Heart right ventricle (tissue), 16 donors: ENCODE results near the gene FBLIM1. TPM values are rescaled to one million over a fixed set of nuclear protein-coding genes. Genes with fewer than 3 reads are reported as not detected.

Experiments used
- ATAC-seq, 8 donors: fragments of 200-7000 bp; cut with Tn5 transposase; one replicate each; pipeline ENCODE4 v1.9.1; 2020; ENCODE audit warnings: mild to moderate bottlenecking in 8 of 8, moderate library complexity in 8 of 8, moderate number of reproducible peaks in 1 of 8
- DNase-seq, 2 donors: peaks; one replicate each; pipeline ENCODE4 v3.0.0-alpha.2; 2020
- H3K27ac ChIP-seq, 10 donors: fragments of 200-600 bp; sonication (generic) in 2 of 10; one replicate each; pipeline versions ENCODE4 v1.5.0 to v1.8.0; 2020 to 2022; ENCODE audit warnings: mild to moderate bottlenecking in 3 of 10
- H3K27me3 ChIP-seq, 7 donors: fragments of 200-600 bp; one replicate each; pipeline ENCODE4 v1.8.0; 2021 to 2022; ENCODE audit warnings: mild to moderate bottlenecking in 2 of 7
- H3K36me3 ChIP-seq, 9 donors: fragments of 200-600 bp; sonication (generic) in 1 of 9; one replicate each; pipeline versions ENCODE4 v1.5.0 to v1.8.0; 2020 to 2022; ENCODE audit warnings: mild to moderate bottlenecking in 2 of 9
- H3K4me1 ChIP-seq, 9 donors: fragments of 200-600 bp; sonication (generic) in 1 of 9; one replicate each; pipeline versions ENCODE4 v1.5.0 to v1.8.0; 2020 to 2022; ENCODE audit warnings: mild to moderate bottlenecking in 4 of 9
- H3K4me3 ChIP-seq, 10 donors: fragments of 200-600 bp; sonication (generic) in 2 of 10; one replicate each; pipeline versions ENCODE4 v1.5.0 to v1.8.0; 2020 to 2022; ENCODE audit warnings: mild to moderate bottlenecking in 7 of 10, moderate library complexity in 2 of 10
- H3K9me3 ChIP-seq, 11 donors: fragments of 200-600 bp in 10 of 11; sonication (generic) in 2 of 11; one replicate each; pipeline versions ENCODE4 v1.5.0 to v1.8.0; 2013 to 2022; ENCODE audit warnings: mild to moderate bottlenecking in 2 of 11, control low read depth in 1 of 11, moderate library complexity in 1 of 11
- WGBS, 2 donors: extraction: QIAGEN DNeasy Blood & Tissue Kit; methylation state at CpG; one replicate each; pipeline ENCODE4 v1.1.7; 2013; ENCODE audit warnings: inconsistent platforms in 1 of 2; 5-methylcytosine and 5-hydroxymethylcytosine counted together
- intact Hi-C, 10 donors: fragments of 100-400 bp; cut with DNase I; formaldehyde crosslinking; loops; one replicate each; pipeline versions ENCODE4 v1.11.1 to v1.14.2; 2022
- polyA plus RNA-seq, 2 donors: library from polyadenylated mRNA; stranded (reverse); fragments of 200-250 nt; gene quantifications; one replicate each; pipeline ENCODE4 v1.2.3, GENCODE V29; 2013
- total RNA-seq, 10 donors: library from RNA; stranded (reverse); fragmentation: NEBNext Ultra II Directional in 3 of 10; extraction: Animal tissue kit (Norgen Biotek cat#: 25700) in 3 of 10; gene quantifications; one replicate each; pipeline versions ENCODE4 v1.2.1 to v1.2.4, GENCODE V29; 2021 to 2023
- TF ChIP-seq, protein P1 (sequence below), 9 donors: fragments of 200-600 bp; sonication (generic) in 2 of 9; IDR thresholded peaks; one replicate each; pipeline versions ENCODE4 v1.5.0 to v1.8.0; 2021 to 2022; ENCODE audit warnings: antibody characterized with exemption in 9 of 9, mild to moderate bottlenecking in 5 of 9, moderate library complexity in 1 of 9
- donor health status: Arrhythmogenic right ventricular cardiomyopathy.
- donor health status: ischemic (EF 13 %, LVEDD 7.1; RV severe dilation, severe dysfunction).
- donor health status: healthy with polysubstance abuse.
- donor health status: DM: no; HTN: yes; CAD: no.
- donor health status: DM: no; HTN: no; CAD: no.
- donor health status: ischemic (EF 25% LVEDD 6.9; RV normal size, moderate dysfunction).
- donor health status: ischemic (EF 25% LVEDD 5.7; RV mildly dilated, moderate dysfunction).
- donor health status: healthy.
- donor health status: DM: yes; HTN: yes; CAD: no.
- donor health status: Ischemic cardiomyopathy.
- donor health status: ischemic (EF 35%, LVEDD 5.7; RV mildly dilated, moderate dysfunction).
- donor health status: nonischemic (EF 11% LVEDD 7.7; RV severe dilation, severe dysfunction).
- donor health status: DM: yes; HTN: yes; CAD: no.
- donor health status: PGD.
- donor health status: ischemic (EF 29% LVEDD 5.4; RV normal size, mild dysfunction).
- donor health status: nonischemic (EF 23%, LVEDD 6.1; RV moderate dilation, normal function).

FBLIM1 gene
- total and polyA plus RNA-seq, 12 donors = 27.0 to 115 (median 58.7) TPM

DNA sequence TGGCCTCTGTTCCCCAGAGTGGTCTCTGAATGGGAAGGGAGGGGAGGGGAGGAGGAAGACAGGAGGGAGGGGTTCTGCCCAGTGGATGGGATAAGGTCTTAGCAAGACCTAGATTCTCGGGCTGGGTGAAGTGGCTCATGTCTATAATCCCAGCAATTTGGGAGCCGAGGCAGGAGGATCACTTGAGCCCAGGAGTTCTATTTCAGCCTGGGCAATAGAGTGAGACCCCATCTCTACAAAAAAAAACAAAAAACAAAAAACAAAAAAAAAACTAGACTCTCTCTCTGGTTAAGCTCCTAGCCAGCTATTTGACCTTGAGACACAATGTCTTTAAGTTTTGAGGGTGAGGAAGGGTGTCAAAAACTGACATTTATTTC is 37.5 kb downstream of the FBLIM1 start:
- Histone ChIP-seq H3K27me3 (no peaks in the 10 kb centered on the region), H3K4me3 (no peak overlapping the region), H3K27ac (no peak overlapping the region), H3K36me3 (no peaks in the 10 kb centered on the region), H3K9me3 (no peaks in the 10 kb centered on the region), H3K4me1 (peaks cover 4 to 41% (median 20%) of the 10 kb centered on the region in 9 donors)
- 88 to 91% methylated on average over 2 of the region's 2 CpGs for WGBS, 2 donors
- DNase-seq = no peak
- intact Hi-C loops = no loop called here
- TF ChIP-seq, protein P1, sequence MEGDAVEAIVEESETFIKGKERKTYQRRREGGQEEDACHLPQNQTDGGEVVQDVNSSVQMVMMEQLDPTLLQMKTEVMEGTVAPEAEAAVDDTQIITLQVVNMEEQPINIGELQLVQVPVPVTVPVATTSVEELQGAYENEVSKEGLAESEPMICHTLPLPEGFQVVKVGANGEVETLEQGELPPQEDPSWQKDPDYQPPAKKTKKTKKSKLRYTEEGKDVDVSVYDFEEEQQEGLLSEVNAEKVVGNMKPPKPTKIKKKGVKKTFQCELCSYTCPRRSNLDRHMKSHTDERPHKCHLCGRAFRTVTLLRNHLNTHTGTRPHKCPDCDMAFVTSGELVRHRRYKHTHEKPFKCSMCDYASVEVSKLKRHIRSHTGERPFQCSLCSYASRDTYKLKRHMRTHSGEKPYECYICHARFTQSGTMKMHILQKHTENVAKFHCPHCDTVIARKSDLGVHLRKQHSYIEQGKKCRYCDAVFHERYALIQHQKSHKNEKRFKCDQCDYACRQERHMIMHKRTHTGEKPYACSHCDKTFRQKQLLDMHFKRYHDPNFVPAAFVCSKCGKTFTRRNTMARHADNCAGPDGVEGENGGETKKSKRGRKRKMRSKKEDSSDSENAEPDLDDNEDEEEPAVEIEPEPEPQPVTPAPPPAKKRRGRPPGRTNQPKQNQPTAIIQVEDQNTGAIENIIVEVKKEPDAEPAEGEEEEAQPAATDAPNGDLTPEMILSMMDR (IDR thresholded peaks at IDR 0.05) = no peak
- no peak for ATAC-seq

DNA sequence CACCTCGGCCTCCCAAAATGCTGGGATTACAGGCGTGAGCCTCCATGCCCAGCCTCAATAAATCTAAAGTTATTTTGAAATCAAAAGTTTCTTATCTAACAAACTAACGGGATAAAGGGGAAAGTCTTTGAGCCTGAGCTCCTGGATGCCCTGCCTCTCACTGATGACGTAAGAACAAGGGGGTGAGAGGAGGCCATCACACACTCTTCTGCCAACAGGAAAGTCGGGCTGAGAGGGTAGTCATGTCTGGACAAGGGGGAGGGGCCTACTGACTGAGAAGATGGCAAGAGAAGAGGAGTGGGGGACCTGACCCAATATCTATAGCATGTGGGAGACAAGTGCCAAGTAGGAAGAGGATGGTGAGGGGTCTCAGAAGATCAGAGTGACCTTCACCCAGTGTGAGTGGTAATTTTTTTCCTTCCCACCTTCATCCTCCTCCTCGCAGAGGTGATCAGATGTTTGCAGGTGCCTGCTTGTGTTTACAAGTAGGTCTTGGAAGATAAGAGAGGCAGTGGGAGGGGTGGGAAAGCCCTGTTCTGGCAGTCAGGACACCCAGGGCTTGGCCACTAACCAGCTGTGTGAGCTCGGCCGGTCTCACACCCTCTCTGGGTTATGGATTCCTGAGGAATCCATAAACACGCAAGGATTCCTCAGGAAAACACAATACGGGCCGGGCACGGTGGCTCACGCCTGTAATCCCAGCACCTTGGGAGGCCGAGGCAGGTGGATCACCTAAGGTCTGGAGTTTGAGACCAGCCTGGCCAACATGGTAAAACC is 39.2 kb downstream of the FBLIM1 start:
- H3K27me3 ChIP-seq = peaks cover 0 to 6% (median 0%) of the 10 kb centered on the region in 7 donors
- H3K4me1 ChIP-seq = peaks cover 4 to 35% (median 19%) of the 10 kb centered on the region in 9 donors
- intact Hi-C loops = no loop called here
- no peaks in the 10 kb centered on the region for H3K9me3 ChIP-seq
- WGBS, 2 donors = 89% methylated on average over 14 of the region's 14 CpGs
- no peak overlapping the region for H3K4me3 ChIP-seq
- H3K27ac ChIP-seq = no peak overlapping the region
- ATAC-seq = no peak
- H3K36me3 ChIP-seq = no peaks in the 10 kb centered on the region
- DNase-seq = no peak
- TF ChIP-seq, protein P1 (IDR thresholded peaks at IDR 0.05) = no peak

DNA sequence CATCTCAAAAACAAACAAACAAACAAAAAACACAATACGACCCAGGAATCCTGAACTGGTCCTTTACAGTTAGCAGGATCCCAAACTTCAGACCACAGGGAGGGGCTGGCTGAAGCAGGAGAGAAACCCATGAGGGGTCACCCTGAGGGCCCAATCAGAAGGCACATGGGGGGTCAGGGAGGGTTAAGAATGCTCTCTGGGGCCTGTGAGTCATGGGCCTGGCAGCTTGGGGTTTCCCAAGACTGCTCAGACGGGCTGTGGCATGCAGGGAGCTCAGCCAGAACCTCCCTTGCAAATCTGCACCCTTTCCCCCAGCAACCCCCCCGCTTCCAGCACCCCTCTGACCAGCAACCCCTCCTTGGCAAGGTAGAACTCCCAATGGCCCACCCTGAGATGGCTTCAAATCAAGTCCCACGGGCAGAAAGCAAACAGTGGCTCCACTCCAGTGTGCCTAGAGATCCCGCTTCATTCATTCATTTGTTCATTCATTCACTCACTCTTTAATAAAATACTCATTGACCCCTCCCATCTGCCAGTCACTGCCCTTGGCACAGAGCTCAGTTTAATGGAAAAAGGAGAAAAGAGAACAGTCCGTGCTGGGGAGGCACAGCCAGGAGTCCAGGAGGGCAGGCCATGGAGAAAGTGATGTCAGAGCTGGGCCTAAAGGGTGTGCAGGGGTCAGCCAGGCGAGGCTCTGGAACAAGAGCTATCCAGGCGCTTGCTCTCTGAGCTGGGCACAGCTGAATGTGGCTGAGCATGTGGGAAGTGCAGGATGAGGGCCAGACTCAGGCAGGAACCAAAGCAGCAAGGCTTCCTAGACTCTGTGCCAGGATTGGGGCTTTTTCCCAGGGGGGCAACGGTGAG is 40.6 kb downstream of the FBLIM1 start:
- no peaks in the 10 kb centered on the region for H3K9me3 ChIP-seq
- WGBS, 2 donors = 49 to 69% methylated on average over 9 of the region's 9 CpGs
- ATAC-seq (peak; percentile 12 to 79 (median 62)), DNase-seq (peak; percentile 14 to 31)
- peak overlapping the region in 2 of 10 donors; percentile 0 to 7 for H3K27ac ChIP-seq
- no peaks in the 10 kb centered on the region for H3K36me3 ChIP-seq
- no peak overlapping the region for H3K4me3 ChIP-seq
- H3K4me1 ChIP-seq = peaks cover 4 to 35% (median 19%) of the 10 kb centered on the region in 9 donors
- H3K27me3 ChIP-seq = peaks cover 0 to 6% (median 0%) of the 10 kb centered on the region in 7 donors
- TF ChIP-seq, protein P1 (IDR thresholded peaks at IDR 0.05) = no peak
- intact Hi-C loops = no loop called here
